SK-N-SH (cell line): ENCODE measurements around the gene AP3B2. TPM values are rescaled to one million over a fixed set of nuclear protein-coding genes. Genes with fewer than 3 reads are reported as not detected.

ENCODE experiments used
- CTCF ChIA-PET: fragments of 300-600, 350-600 bp; formaldehyde crosslinking; extraction: SDS; loops from one replicate; lab custom pipeline; 2021; lab: Yijun Ruan, JAX
- POLR2A ChIA-PET: fragments of 350-600 bp; sonication (Branson Sonifier 250); formaldehyde crosslinking; extraction: SDS; loops from one replicate; lab custom pipeline; 2020; ENCODE audit warnings: antibody characterized with exemption, inconsistent platforms; lab: Yijun Ruan, JAX
- DNase-seq: peaks from one replicate; pipeline ENCODE4 v3.0.0; 2012
- H2AFZ ChIP-seq: fragments of 200-600 bp; sonication (generic); 2 replicates; pipeline ENCODE4 v1.8.1; 2016; ENCODE audit warnings: antibody characterized with exemption, mild to moderate bottlenecking, low read depth
- H3F3A ChIP-seq: fragments of 200-600 bp; sonication (generic); replicated peaks from 2 replicates; pipeline ENCODE3; 2016; ENCODE audit warnings: antibody characterized with exemption, mild to moderate bottlenecking; ENCODE audit not compliant: insufficient read depth
- H3K27ac ChIP-seq, 2 experiments: fragments of 200-500 bp in 1 of 2; fragments of 200-600 bp in 1 of 2; sonication (Bioruptor generic) in 1 of 2; sonication (generic), shearing (Covaris generic) in 1 of 2; 2 replicates each; pipeline versions ENCODE4 v1.5.1 to v1.6.1; 2014 to 2016; ENCODE audit warnings: low read depth in 2 of 2, inconsistent platforms in 1 of 2, low read length in 1 of 2, mild to moderate bottlenecking in 1 of 2, mixed read lengths in 1 of 2
- H3K27me3 ChIP-seq: fragments of 200-600 bp; sonication (generic), shearing (Covaris generic); 2 replicates; pipeline ENCODE4 v1.6.1; 2016; ENCODE audit warnings: mixed run types; ENCODE audit not compliant: insufficient read depth
- H3K36me3 ChIP-seq, 2 experiments: fragments of 200-500 bp in 1 of 2; fragments of 200-600 bp in 1 of 2; sonication (Bioruptor generic) in 1 of 2; sonication (generic) in 1 of 2; replicated peaks in 1 of 2; 2 replicates each; pipeline versions ENCODE3 to v1.5.1; 2014 to 2016; ENCODE audit warnings: low read length in 1 of 2, mild to moderate bottlenecking in 1 of 2; ENCODE audit not compliant: insufficient read depth in 2 of 2, control insufficient read depth in 1 of 2
- H3K4me1 ChIP-seq, 2 experiments: fragments of 200-500 bp in 1 of 2; fragments of 200-600 bp in 1 of 2; sonication (Bioruptor generic) in 1 of 2; sonication (generic), shearing (Covaris generic) in 1 of 2; 2 replicates each; pipeline versions ENCODE4 v1.5.1 to v1.6.1; 2014 to 2016; ENCODE audit warnings: low read depth in 1 of 2, low read length in 1 of 2, mixed run types in 1 of 2; ENCODE audit not compliant: insufficient read depth in 2 of 2, control insufficient read depth in 1 of 2
- H3K4me2 ChIP-seq: fragments of 200-600 bp; sonication (generic), shearing (Covaris generic); 2 replicates; pipeline ENCODE4 v1.6.1; 2017; ENCODE audit warnings: mixed run types
- H3K4me3 ChIP-seq, 2 experiments: fragments of 200-500 bp in 1 of 2; fragments of 200-600 bp in 1 of 2; sonication (Bioruptor generic) in 1 of 2; sonication (generic), shearing (Covaris generic) in 1 of 2; 2 replicates each; pipeline versions ENCODE4 v1.5.1 to v1.8.1; 2014 to 2016; ENCODE audit warnings: low read depth in 2 of 2, inconsistent platforms in 1 of 2, low read length in 1 of 2, mild to moderate bottlenecking in 1 of 2, mixed read lengths in 1 of 2, moderate library complexity in 1 of 2
- H3K79me2 ChIP-seq: fragments of 200-600 bp; sonication (generic); 2 replicates; pipeline ENCODE4 v1.8.1; 2017; ENCODE audit warnings: mild to moderate bottlenecking; ENCODE audit not compliant: insufficient read depth
- H3K9ac ChIP-seq: fragments of 200-600 bp; sonication (generic); 2 replicates; pipeline ENCODE4 v1.6.1; 2017; ENCODE audit warnings: mixed run types
- H3K9me2 ChIP-seq: fragments of 200-600 bp; sonication (generic); 2 replicates; pipeline ENCODE4 v1.6.1; 2017; ENCODE audit warnings: mixed run types
- H3K9me3 ChIP-seq: fragments of 200-600 bp; sonication (generic); 2 replicates; pipeline ENCODE4 v1.6.1; 2017; ENCODE audit warnings: mixed run types, mild to moderate bottlenecking, moderate library complexity
- H4K20me1 ChIP-seq: fragments of 200-600 bp; sonication (generic); 2 replicates; pipeline ENCODE4 v1.6.1; 2017; ENCODE audit warnings: mild to moderate bottlenecking, mixed run types; ENCODE audit not compliant: insufficient read depth
- ELF1 ChIP-seq: IDR thresholded peaks from 2 replicates; pipeline ENCODE4 v1.4.0; 2012
- EZH2phosphoT487 ChIP-seq: fragments of 200-600 bp; sonication (generic); IDR thresholded peaks from 2 replicates; pipeline ENCODE4 v1.6.1; 2017; ENCODE audit warnings: low read depth, mixed run types, mild to moderate bottlenecking, antibody characterized with exemption, moderate library complexity, borderline replicate concordance
- FOSL2 ChIP-seq: IDR thresholded peaks from 2 replicates; pipeline ENCODE4 v1.4.0; 2012; ENCODE audit warnings: low read depth, mild to moderate bottlenecking, moderate library complexity, borderline replicate concordance
- FOXJ3 ChIP-seq: sonication (generic); formaldehyde crosslinking; IDR thresholded peaks from 2 replicates; pipeline ENCODE4 v1.5.1; 2020; ENCODE audit warnings: mild to moderate bottlenecking, missing genetic modification reagents
- FOXM1 ChIP-seq: IDR thresholded peaks from 2 replicates; pipeline ENCODE4 v1.4.0; 2012; ENCODE audit warnings: low read depth, mild to moderate bottlenecking
- MAX ChIP-seq: IDR thresholded peaks from 2 replicates; pipeline ENCODE4 v1.4.0; 2012; ENCODE audit warnings: low read depth
- PBX3 ChIP-seq: IDR thresholded peaks from 2 replicates; pipeline ENCODE4; 2012
- RCOR1 ChIP-seq: fragments of 150-350 bp; IDR thresholded peaks from 2 replicates; pipeline ENCODE4 v1.6.1; 2017; ENCODE audit warnings: antibody characterized with exemption, low read length
- REST ChIP-seq: IDR thresholded peaks from 2 replicates; pipeline ENCODE4 v1.6.1; 2012; ENCODE audit warnings: mild to moderate bottlenecking, low read depth, low read length, moderate library complexity
- TAF1 ChIP-seq: IDR thresholded peaks from 2 replicates; pipeline ENCODE4 v1.6.1; 2012; ENCODE audit warnings: low read depth, mild to moderate bottlenecking, low read length, moderate library complexity, borderline replicate concordance
- TCF12 ChIP-seq: IDR thresholded peaks from 2 replicates; pipeline ENCODE4 v1.4.0; 2012
- TEAD4 ChIP-seq: IDR thresholded peaks from 2 replicates; pipeline ENCODE4 v1.4.0; 2012; ENCODE audit warnings: mild to moderate bottlenecking, borderline replicate concordance; ENCODE audit not compliant: insufficient read depth
- USF1 ChIP-seq: IDR thresholded peaks from 2 replicates; pipeline ENCODE4 v1.4.0; 2012; ENCODE audit warnings: low read depth, borderline replicate concordance
- YY1 ChIP-seq: IDR thresholded peaks from 2 replicates; pipeline ENCODE4 v1.4.0; 2012; ENCODE audit warnings: low read depth, mild to moderate bottlenecking
- ZBTB33 ChIP-seq: IDR thresholded peaks from 2 replicates; pipeline ENCODE4 v1.4.0; 2012; ENCODE audit warnings: low read depth, borderline replicate concordance
- WGBS: methylation state at CpG from one replicate; pipeline ENCODE4 v1.1.6; 2017; ENCODE audit warnings: low lambda C conversion rate; 5-methylcytosine and 5-hydroxymethylcytosine counted together
- polyA plus RNA-seq, 3 experiments: library from polyadenylated mRNA; depleted of rRNA; stranded (reverse); fragments of >200 nt; gene quantifications; 2 replicates each; pipeline ENCODE4 v1.2.3, GENCODE V29; 2012

Gene AP3B2
- polyA plus RNA-seq, 1 of the 3 experiments (the other 2 are of a cell fraction) = 0.77 TPM

- Histone ChIP-seq H3K9ac (no peak overlapping the region), H3K79me2 (no peaks in the 10 kb centered on the region), H3K27ac (no peak overlapping the region), H3K4me1 (no peaks in the 10 kb centered on the region), H3K4me3 (no peak overlapping the region), H3F3A (no peaks in the 10 kb centered on the region), H3K9me2 (no peaks in the 10 kb centered on the region), H3K4me2 (no peak overlapping the region), H3K27me3 (no peaks in the 10 kb centered on the region), H3K9me3 (no peaks in the 10 kb centered on the region), H3K36me3 (no peaks in the 10 kb centered on the region), H4K20me1 (no peaks in the 10 kb centered on the region), H2AFZ (no peak overlapping the region)
- TF ChIP-seq TCF12 (no peak), REST (no peak), TAF1 (no peak), MAX (no peak), ZBTB33 (no peak), ELF1 (no peak)
- POLR2A ChIA-PET = no interaction called here
- no peak for DNase-seq
- CTCF ChIA-PET = no interaction called here
- 39% methylated on average over 7 of the region's 7 CpGs for WGBS
These were observed 52.9 kb downstream of the AP3B2 start for GRCh38 chr15:82656641-82657266.

- Histone ChIP-seq H3K9me2 (no peaks in the 10 kb centered on the region), H3K4me3 (no peak overlapping the region), H3K9me3 (no peaks in the 10 kb centered on the region), H3K27ac (no peak overlapping the region), H3K9ac (no peak overlapping the region), H3K36me3 (no peaks in the 10 kb centered on the region), H3F3A (no peaks in the 10 kb centered on the region), H4K20me1 (no peaks in the 10 kb centered on the region), H3K79me2 (no peaks in the 10 kb centered on the region), H3K4me1 (no peaks in the 10 kb centered on the region), H2AFZ (no peak overlapping the region), H3K27me3 (no peaks in the 10 kb centered on the region), H3K4me2 (no peak overlapping the region)
- WGBS = 21% methylated on average over 3 of the region's 3 CpGs
- no peak for DNase-seq
- CTCF ChIA-PET = no interaction called here
- TF ChIP-seq MAX = no peak
- TF ChIP-seq YY1 = no peak
- no peak for TF ChIP-seq USF1
- no peak for TF ChIP-seq FOXJ3 (CRISPR knock-in tag)
- TF ChIP-seq FOSL2 = no peak
- TF ChIP-seq TEAD4 = no peak
- no peak for TF ChIP-seq RCOR1
- no peak for TF ChIP-seq FOXM1
- no peak for TF ChIP-seq EZH2phosphoT487
- TF ChIP-seq PBX3 = no peak
- POLR2A ChIA-PET = no interaction called here
These were observed 54.1 kb downstream of the AP3B2 start for GRCh38 chr15:82655606-82656005.
